Measurements from ENCODE around the gene SLC6A18.

DNA sequence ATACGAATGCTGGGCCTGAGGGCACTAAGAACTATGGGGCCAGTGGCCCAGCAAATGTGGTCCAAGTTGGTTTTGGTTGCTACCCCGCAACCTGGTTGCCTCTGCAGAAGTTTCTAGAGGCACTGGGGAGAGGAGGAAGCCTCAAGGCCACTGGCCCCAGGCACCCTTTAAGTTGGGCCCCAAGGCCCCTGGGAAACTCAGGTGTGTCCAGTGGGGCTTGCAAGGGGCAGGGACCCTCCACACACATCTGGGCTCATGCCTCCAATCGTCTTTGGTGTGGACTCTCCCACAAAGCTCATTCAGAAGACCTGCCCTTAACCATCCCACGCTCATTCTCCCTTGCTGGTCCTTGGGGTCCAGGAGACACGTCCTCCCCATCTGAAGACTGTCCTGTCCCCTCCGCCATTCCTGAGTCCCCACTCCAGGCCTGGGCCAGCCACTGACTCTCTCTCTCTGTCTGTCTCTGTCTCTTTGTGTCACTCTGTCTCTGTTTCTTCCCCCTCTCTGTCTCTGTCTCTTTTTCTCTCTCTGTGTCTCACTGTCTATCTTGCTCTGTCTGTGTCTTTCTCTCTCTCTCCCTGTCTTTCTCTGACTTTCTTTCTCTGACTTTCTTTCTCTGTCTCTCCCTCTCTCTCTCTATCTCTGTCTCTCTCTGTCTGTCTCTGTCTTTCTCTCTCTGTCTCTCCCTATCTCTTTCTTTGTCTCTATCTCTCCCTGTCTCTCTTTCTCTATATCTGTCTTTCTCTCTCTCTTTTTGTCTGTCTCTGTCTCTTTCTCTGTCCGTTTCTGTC lies 27.1 kb upstream of the SLC6A18 start:
- TF ChIP-seq FOXK2 (IDR thresholded peaks at IDR 0.05) (no peak), ARNT (IDR thresholded peaks at IDR 0.05) (no peak), FOXM1 (IDR thresholded peaks at IDR 0.05; ENCODE audit: borderline replicate concordance) (no peak), SP1 (IDR thresholded peaks at IDR 0.05) (no peak), HDGF (IDR thresholded peaks at IDR 0.05; ENCODE audit: borderline replicate concordance) (no peak), FOXA1 (IDR thresholded peaks at IDR 0.05) (no peak), TARDBP (IDR thresholded peaks at IDR 0.05) (no peak), BHLHE40 (IDR thresholded peaks at IDR 0.05; ENCODE audit: borderline replicate concordance) (no peak), CTBP1 (IDR thresholded peaks at IDR 0.05; ENCODE audit: borderline replicate concordance) (no peak), SUZ12 (IDR thresholded peaks at IDR 0.05) (no peak), LEF1 (IDR thresholded peaks at IDR 0.05; ENCODE audit: borderline replicate concordance) (no peak), NFRKB (IDR thresholded peaks at IDR 0.05) (no peak)
- TF ChIP-seq, protein P1, sequence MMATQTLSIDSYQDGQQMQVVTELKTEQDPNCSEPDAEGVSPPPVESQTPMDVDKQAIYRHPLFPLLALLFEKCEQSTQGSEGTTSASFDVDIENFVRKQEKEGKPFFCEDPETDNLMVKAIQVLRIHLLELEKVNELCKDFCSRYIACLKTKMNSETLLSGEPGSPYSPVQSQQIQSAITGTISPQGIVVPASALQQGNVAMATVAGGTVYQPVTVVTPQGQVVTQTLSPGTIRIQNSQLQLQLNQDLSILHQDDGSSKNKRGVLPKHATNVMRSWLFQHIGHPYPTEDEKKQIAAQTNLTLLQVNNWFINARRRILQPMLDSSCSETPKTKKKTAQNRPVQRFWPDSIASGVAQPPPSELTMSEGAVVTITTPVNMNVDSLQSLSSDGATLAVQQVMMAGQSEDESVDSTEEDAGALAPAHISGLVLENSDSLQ (IDR thresholded peaks at IDR 0.05) = no peak
